MCF 10A (cell line): Measurements from ENCODE around the gene BMP3. TPM values are rescaled to one million over a fixed set of nuclear protein-coding genes. Genes with fewer than 3 reads are reported as not detected.

ENCODE experiments used
- BruUV-seq: library from RNA; stranded (reverse); fragments of 400-500 nt; replicated peaks from 2 replicates; lab custom pipeline; 2021; lab: Mats Ljungman, UMichigan
- CTCF ChIA-PET: fragments of 300-600 bp; sonication (Branson Sonifier 250); formaldehyde crosslinking; extraction: SDS; loops from one replicate; lab custom pipeline; 2021; ENCODE audit warnings: antibody characterized with exemption, inconsistent platforms; lab: Yijun Ruan, JAX
- POLR2A ChIA-PET: fragments of 300-600, 350-650 bp; sonication (Branson Sonifier 250); formaldehyde crosslinking; extraction: SDS; loops from one replicate; lab custom pipeline; 2020; ENCODE audit warnings: antibody characterized with exemption, inconsistent platforms; lab: Yijun Ruan, JAX
- DNase-seq: peaks from one replicate; pipeline ENCODE4 v3.0.0-alpha.2; 2018; ENCODE audit not compliant: unreplicated experiment
- H3K27ac Mint-ChIP-seq: one replicate; pipeline ENCODE4 v1.8.0; 2022; ENCODE audit warnings: mild to moderate bottlenecking, low read depth, mixed read lengths; ENCODE audit not compliant: unreplicated experiment
- H3K27me3 Mint-ChIP-seq: one replicate; pipeline ENCODE4 v1.8.0; 2022; ENCODE audit warnings: mixed read lengths; ENCODE audit not compliant: insufficient read depth, unreplicated experiment
- H3K36me3 Mint-ChIP-seq: one replicate; pipeline ENCODE4 v1.8.0; 2022; ENCODE audit warnings: mild to moderate bottlenecking, moderate library complexity, mixed read lengths; ENCODE audit not compliant: insufficient read depth, unreplicated experiment
- H3K4me1 Mint-ChIP-seq: one replicate; pipeline ENCODE4 v1.8.0; 2022; ENCODE audit warnings: mixed read lengths; ENCODE audit not compliant: insufficient read depth, unreplicated experiment
- H3K4me3 Mint-ChIP-seq: one replicate; pipeline ENCODE4 v1.8.0; 2022; ENCODE audit warnings: mild to moderate bottlenecking, moderate library complexity, mixed read lengths; ENCODE audit not compliant: unreplicated experiment
- H3K9me3 Mint-ChIP-seq: one replicate; pipeline ENCODE4 v1.8.0; 2022; ENCODE audit warnings: mixed read lengths; ENCODE audit not compliant: unreplicated experiment
- intact Hi-C: fragments of 100-400 bp; cut with micrococcal nuclease; formaldehyde crosslinking; loops from 2 replicates; pipeline ENCODE4 v1.14.1; 2022
- total RNA-seq: library from RNA; stranded (reverse); gene quantifications from 2 replicates; pipeline ENCODE4 v1.2.3, GENCODE V29; 2022
- TF ChIP-seq, protein P1 (sequence below): fragments of 200-600 bp; IDR thresholded peaks from one replicate; pipeline ENCODE4 v1.8.0; 2022; ENCODE audit warnings: antibody characterized with exemption, mild to moderate bottlenecking; ENCODE audit not compliant: unreplicated experiment

BMP3 gene
- total RNA-seq, 1 experiment from 2014 or later, result not detected

- H3K27me3 Mint-ChIP-seq, result no peaks in the 10 kb centered on the region
- DNase-seq, result no peak
- H3K4me1 Mint-ChIP-seq, result no peaks in the 10 kb centered on the region
- TF ChIP-seq, protein P1, sequence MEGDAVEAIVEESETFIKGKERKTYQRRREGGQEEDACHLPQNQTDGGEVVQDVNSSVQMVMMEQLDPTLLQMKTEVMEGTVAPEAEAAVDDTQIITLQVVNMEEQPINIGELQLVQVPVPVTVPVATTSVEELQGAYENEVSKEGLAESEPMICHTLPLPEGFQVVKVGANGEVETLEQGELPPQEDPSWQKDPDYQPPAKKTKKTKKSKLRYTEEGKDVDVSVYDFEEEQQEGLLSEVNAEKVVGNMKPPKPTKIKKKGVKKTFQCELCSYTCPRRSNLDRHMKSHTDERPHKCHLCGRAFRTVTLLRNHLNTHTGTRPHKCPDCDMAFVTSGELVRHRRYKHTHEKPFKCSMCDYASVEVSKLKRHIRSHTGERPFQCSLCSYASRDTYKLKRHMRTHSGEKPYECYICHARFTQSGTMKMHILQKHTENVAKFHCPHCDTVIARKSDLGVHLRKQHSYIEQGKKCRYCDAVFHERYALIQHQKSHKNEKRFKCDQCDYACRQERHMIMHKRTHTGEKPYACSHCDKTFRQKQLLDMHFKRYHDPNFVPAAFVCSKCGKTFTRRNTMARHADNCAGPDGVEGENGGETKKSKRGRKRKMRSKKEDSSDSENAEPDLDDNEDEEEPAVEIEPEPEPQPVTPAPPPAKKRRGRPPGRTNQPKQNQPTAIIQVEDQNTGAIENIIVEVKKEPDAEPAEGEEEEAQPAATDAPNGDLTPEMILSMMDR, result no peak
- BruUV-seq, result no TSS peak
- intact Hi-C loops, result no loop called here
- H3K9me3 Mint-ChIP-seq, result no peaks in the 10 kb centered on the region
- no peak overlapping the region for H3K4me3 Mint-ChIP-seq
- H3K36me3 Mint-ChIP-seq, result no peaks in the 10 kb centered on the region
- POLR2A ChIA-PET, result no interaction called here
- CTCF ChIA-PET, result interaction anchor here (1.1 kb wide), 1 partner anchor 20 kb away, joined by 3 read pairs; no protein-coding TSS in a partner anchor
- no peak overlapping the region for H3K27ac Mint-ChIP-seq
Measured at GRCh38 chr4:81019006-81019405, 11.5 kb upstream of the BMP3 start.

- no peaks in the 10 kb centered on the region for H3K4me1 Mint-ChIP-seq
- POLR2A ChIA-PET, result interaction anchor here (0.7 to 1.4 kb wide), 4 partner anchors 9 to 655 kb away, joined by 3 read pairs; partner anchors contain the start of gene BMP3
- DNase-seq, result no peak
- TF ChIP-seq, protein P1, result no peak
- no peaks in the 10 kb centered on the region for H3K9me3 Mint-ChIP-seq
- BruUV-seq, result no TSS peak
- H3K4me3 Mint-ChIP-seq, result no peak overlapping the region
- intact Hi-C loops, result no loop called here
- no peak overlapping the region for H3K27ac Mint-ChIP-seq
- no peaks in the 10 kb centered on the region for H3K27me3 Mint-ChIP-seq
- CTCF ChIA-PET, result interaction anchor here (0.6 to 2.3 kb wide), 7 partner anchors 19 to 659 kb away, joined by 3 to 15 read pairs (median 5); no protein-coding TSS in a partner anchor
- H3K36me3 Mint-ChIP-seq, result no peaks in the 10 kb centered on the region
Measured at GRCh38 chr4:81021142-81021944, 9.2 kb upstream of the BMP3 start.

DNA sequence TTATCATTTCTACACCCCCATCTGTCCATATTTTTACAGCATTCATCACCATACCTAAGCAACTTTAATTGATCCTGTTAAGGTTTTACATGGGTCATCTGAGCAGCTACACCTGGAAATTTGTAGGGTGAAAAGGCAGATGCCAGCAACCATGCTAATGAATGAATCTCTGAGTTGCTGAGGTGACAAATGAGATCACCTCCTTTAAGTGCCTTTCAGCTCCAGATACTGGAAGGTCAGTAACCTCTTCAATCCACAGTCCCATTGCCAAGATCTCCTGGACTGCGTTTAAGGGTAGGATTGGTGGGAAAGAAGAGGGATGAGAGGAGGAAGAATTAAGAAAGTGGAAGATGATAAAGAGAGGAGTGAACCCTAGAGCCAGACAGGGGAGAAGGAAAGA lies 8.5 kb upstream of the BMP3 start:
- intact Hi-C loops, result no loop called here
- no TSS peak for BruUV-seq

GRCh38 chr4:81023484-81023883 lies 7.0 kb upstream of the BMP3 start:
- TF ChIP-seq, protein P1, result no peak
- no TSS peak for BruUV-seq
- Mint-ChIP-seq H3K36me3 (no peaks in the 10 kb centered on the region), H3K27ac (no peak overlapping the region), H3K4me3 (no peak overlapping the region), H3K9me3 (no peaks in the 10 kb centered on the region), H3K4me1 (no peaks in the 10 kb centered on the region), H3K27me3 (no peaks in the 10 kb centered on the region)
- intact Hi-C loops, result no loop called here
- no peak for DNase-seq
- ChIA-PET CTCF (interaction anchor here (0.6 to 1.4 kb wide), 2 partner anchors 16 to 293 kb away, joined by 3 to 7 read pairs; no protein-coding TSS in a partner anchor), POLR2A (interaction anchor here (0.7 kb wide), 1 partner anchor 307 kb away, joined by 3 read pairs; no protein-coding TSS in a partner anchor)

More for the DNA sequence above, 8.5 kb upstream of the BMP3 start:
- Mint-ChIP-seq H3K4me1 (no peaks in the 10 kb centered on the region), H3K27me3 (no peaks in the 10 kb centered on the region), H3K9me3 (no peaks in the 10 kb centered on the region), H3K36me3 (no peaks in the 10 kb centered on the region), H3K27ac (no peak overlapping the region), H3K4me3 (no peak overlapping the region)
- TF ChIP-seq, protein P1, result no peak
- POLR2A ChIA-PET, result interaction anchor here (1.0 to 1.4 kb wide), 3 partner anchors 16 to 656 kb away, joined by 3 read pairs; no protein-coding TSS in a partner anchor
- CTCF ChIA-PET, result interaction anchor here (0.6 to 2.3 kb wide), 4 partner anchors 18 to 660 kb away, joined by 3 to 15 read pairs (median 6); no protein-coding TSS in a partner anchor
- no peak for DNase-seq
